KMS-11 (cell line): ENCODE data around the gene SPTLC3.

Experiments
- H2AFZ ChIP-seq: fragments of 200-600 bp; sonication (generic); 2 replicates; pipeline ENCODE4 v1.6.1; 2016; ENCODE audit warnings: antibody characterized with exemption, mixed run types, low read depth
- H3K27ac ChIP-seq: fragments of 200-600 bp; sonication (generic); 2 replicates; pipeline ENCODE4 v1.6.1; 2016; ENCODE audit warnings: mild to moderate bottlenecking, mixed run types
- H3K27me3 ChIP-seq: fragments of 200-600 bp; sonication (generic); 2 replicates; pipeline ENCODE4 v1.6.1; 2017; ENCODE audit warnings: mild to moderate bottlenecking, low read depth, mixed run types, moderate library complexity; ENCODE audit not compliant: insufficient read depth
- H3K36me3 ChIP-seq: fragments of 200-600 bp; sonication (generic); 2 replicates; pipeline ENCODE4 v1.6.1; 2017; ENCODE audit warnings: mild to moderate bottlenecking, mixed run types; ENCODE audit not compliant: insufficient read depth
- H3K4me1 ChIP-seq: fragments of 200-600 bp; sonication (generic); 2 replicates; pipeline ENCODE4 v1.6.1; 2016; ENCODE audit warnings: mild to moderate bottlenecking, low read depth, mixed run types; ENCODE audit not compliant: poor library complexity, severe bottlenecking
- H3K4me2 ChIP-seq: fragments of 200-600 bp; sonication (generic); 2 replicates; pipeline ENCODE4 v1.7.0; 2016; ENCODE audit warnings: mild to moderate bottlenecking, mixed run types
- H3K4me3 ChIP-seq: fragments of 200-600 bp; sonication (generic); IDR thresholded peaks from 2 replicates; pipeline ENCODE4 v1.6.1; 2017; ENCODE audit warnings: low read depth, low read length, mixed read lengths; ENCODE audit not compliant: insufficient read depth
- H3K79me2 ChIP-seq: fragments of 200-600 bp; sonication (generic); 2 replicates; pipeline ENCODE4 v1.6.1; 2016; ENCODE audit warnings: low read depth, mixed run types; ENCODE audit not compliant: insufficient read depth
- H3K9ac ChIP-seq: fragments of 200-600 bp; sonication (generic); 2 replicates; pipeline ENCODE4 v1.6.1; 2016; ENCODE audit warnings: mild to moderate bottlenecking, mixed run types
- H4K20me1 ChIP-seq: fragments of 200-600 bp; sonication (generic); 2 replicates; pipeline ENCODE4 v1.6.1; 2016; ENCODE audit warnings: mild to moderate bottlenecking, mixed run types; ENCODE audit not compliant: insufficient read depth
- CTCF ChIP-seq: fragments of 200-600 bp; sonication (generic); conservative IDR thresholded peaks from 2 replicates; pipeline ENCODE4 v1.6.1; 2017; ENCODE audit warnings: low read depth, mild to moderate bottlenecking, antibody characterized with exemption, low read length, moderate library complexity, mixed read lengths

SPTLC3 gene

DNA sequence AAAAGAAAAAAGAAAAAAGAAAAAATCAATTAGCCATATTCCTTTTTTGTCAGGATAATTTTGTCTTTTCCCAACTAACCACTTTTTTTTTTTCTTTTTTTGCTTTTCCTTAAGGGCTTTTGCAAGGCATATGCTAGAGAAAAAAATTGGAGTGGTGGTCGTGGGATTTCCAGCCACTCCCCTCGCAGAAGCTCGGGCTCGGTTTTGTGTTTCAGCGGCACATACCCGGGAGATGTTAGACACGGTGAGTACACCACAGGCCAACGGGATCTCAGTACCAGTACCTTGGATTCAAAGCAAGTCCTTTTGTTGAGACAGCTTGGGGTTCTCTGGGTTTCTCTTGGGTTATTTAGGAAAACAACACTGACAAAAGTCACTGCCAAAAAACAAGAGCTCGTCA lies 151.1 kb downstream of the SPTLC3 start:
- no peak overlapping the region for H3K27ac ChIP-seq
- no peak overlapping the region for H3K9ac ChIP-seq
- no peaks in the 10 kb centered on the region for H3K36me3 ChIP-seq
- no peaks in the 10 kb centered on the region for H4K20me1 ChIP-seq
- H3K4me2 ChIP-seq = no peak overlapping the region
- no peak overlapping the region for H3K4me3 ChIP-seq
- no peak overlapping the region for H2AFZ ChIP-seq
- no peaks in the 10 kb centered on the region for H3K79me2 ChIP-seq
- no peaks in the 10 kb centered on the region for H3K27me3 ChIP-seq
- TF ChIP-seq CTCF = no peak
- no peaks in the 10 kb centered on the region for H3K4me1 ChIP-seq

- no peak overlapping the region for H3K27ac ChIP-seq
- H2AFZ ChIP-seq = no peak overlapping the region
- H3K4me3 ChIP-seq = no peak overlapping the region
- no peaks in the 10 kb centered on the region for H4K20me1 ChIP-seq
- TF ChIP-seq CTCF = no peak
- no peak overlapping the region for H3K9ac ChIP-seq
- no peaks in the 10 kb centered on the region for H3K4me1 ChIP-seq
- no peaks in the 10 kb centered on the region for H3K27me3 ChIP-seq
- H3K79me2 ChIP-seq = no peaks in the 10 kb centered on the region
- H3K4me2 ChIP-seq = no peak overlapping the region
- no peaks in the 10 kb centered on the region for H3K36me3 ChIP-seq
Measured at GRCh38 chr20:13165203-13165602, 156.4 kb downstream of the SPTLC3 start.

- no peak overlapping the region for H3K4me2 ChIP-seq
- no peak overlapping the region for H3K9ac ChIP-seq
- no peaks in the 10 kb centered on the region for H3K79me2 ChIP-seq
- no peaks in the 10 kb centered on the region for H4K20me1 ChIP-seq
- H3K4me3 ChIP-seq = no peak overlapping the region
- no peak overlapping the region for H2AFZ ChIP-seq
- no peaks in the 10 kb centered on the region for H3K27me3 ChIP-seq
- TF ChIP-seq CTCF = no peak
- no peaks in the 10 kb centered on the region for H3K4me1 ChIP-seq
- H3K27ac ChIP-seq = no peak overlapping the region
- H3K36me3 ChIP-seq = no peaks in the 10 kb centered on the region
Measured at GRCh38 chr20:13166011-13166410, 157.2 kb downstream of the SPTLC3 start.

- no peaks in the 10 kb centered on the region for H3K27me3 ChIP-seq
- no peaks in the 10 kb centered on the region for H3K36me3 ChIP-seq
- no peaks in the 10 kb centered on the region for H3K4me1 ChIP-seq
- no peak overlapping the region for H3K4me3 ChIP-seq
- H3K9ac ChIP-seq = no peak overlapping the region
- H3K27ac ChIP-seq = no peak overlapping the region
- H3K79me2 ChIP-seq = no peaks in the 10 kb centered on the region
- no peak for TF ChIP-seq CTCF
- H3K4me2 ChIP-seq = no peak overlapping the region
- H2AFZ ChIP-seq = no peak overlapping the region
- no peaks in the 10 kb centered on the region for H4K20me1 ChIP-seq
Measured at GRCh38 chr20:13166437-13166836, 157.7 kb downstream of the SPTLC3 start.

GRCh38 chr20:13169086-13169485 lies 160.3 kb downstream of the SPTLC3 start:
- H3K4me1 ChIP-seq = no peaks in the 10 kb centered on the region
- H3K9ac ChIP-seq = no peak overlapping the region
- H3K27ac ChIP-seq = no peak overlapping the region
- H3K4me3 ChIP-seq = no peak overlapping the region
- TF ChIP-seq CTCF = no peak
- H3K79me2 ChIP-seq = no peaks in the 10 kb centered on the region
- no peak overlapping the region for H2AFZ ChIP-seq
- H4K20me1 ChIP-seq = no peaks in the 10 kb centered on the region
- no peak overlapping the region for H3K4me2 ChIP-seq
- H3K36me3 ChIP-seq = no peaks in the 10 kb centered on the region
- no peaks in the 10 kb centered on the region for H3K27me3 ChIP-seq
